PC-9 (cell line): Measurements from ENCODE around the gene RAMP2. TPM values are rescaled to one million over a fixed set of nuclear protein-coding genes. Genes with fewer than 3 reads are reported as not detected.

Source experiments
- BruUV-seq: library from RNA; stranded (reverse); fragments of 400-500 nt; replicated peaks from 2 replicates; lab custom pipeline; 2021; lab: Mats Ljungman, UMichigan
- CTCF ChIA-PET: fragments of 300-600 bp; sonication (Branson Sonifier 250); formaldehyde crosslinking; loops from one replicate; lab custom pipeline; 2022; ENCODE audit warnings: antibody characterized with exemption; lab: Charles Lee
- POLR2A ChIA-PET: fragments of 300-600 bp; sonication (Branson Sonifier 250); formaldehyde crosslinking; loops from one replicate; lab custom pipeline; 2022; ENCODE audit warnings: antibody characterized with exemption; ENCODE audit not compliant: unreplicated experiment; lab: Charles Lee
- DNase-seq, 2 experiments: peaks; one replicate each; pipeline versions ENCODE4 v3.0.0 to v3.0.0-alpha.2; 2015 to 2022; ENCODE audit warnings: mixed read lengths in 1 of 2
- H2AFZ ChIP-seq: fragments of 200-600 bp; sonication (generic); 2 replicates; pipeline ENCODE4 v1.8.1; 2017; ENCODE audit warnings: antibody characterized with exemption
- H3F3A ChIP-seq: fragments of 200-600 bp; sonication (generic); 2 replicates; pipeline ENCODE4 v1.8.1; 2017; ENCODE audit warnings: antibody characterized with exemption, mild to moderate bottlenecking, low read depth; ENCODE audit not compliant: insufficient read depth
- H3K27ac ChIP-seq: fragments of 200-600 bp; sonication (generic); 2 replicates; pipeline ENCODE4 v1.6.1; 2016; ENCODE audit warnings: mixed run types
- H3K27me3 ChIP-seq: fragments of 200-600 bp; sonication (generic); 2 replicates; pipeline ENCODE4 v1.6.1; 2016; ENCODE audit warnings: low read depth, mixed run types; ENCODE audit not compliant: insufficient read depth
- H3K36me3 ChIP-seq: fragments of 200-600 bp; sonication (generic); 2 replicates; pipeline ENCODE4 v1.6.1; 2016; ENCODE audit warnings: low read depth, mixed run types
- H3K4me1 ChIP-seq: fragments of 200-600 bp; sonication (generic); replicated peaks from 2 replicates; pipeline ENCODE4 v1.6.1; 2016; ENCODE audit warnings: mixed run types; ENCODE audit not compliant: insufficient read depth
- H3K4me2 ChIP-seq: fragments of 200-600 bp; sonication (generic); 2 replicates; pipeline ENCODE4 v1.6.1; 2017; ENCODE audit warnings: mixed run types
- H3K4me3 ChIP-seq: fragments of 200-600 bp; sonication (generic); 2 replicates; pipeline ENCODE4 v1.6.1; 2016; ENCODE audit warnings: mixed run types
- H3K79me2 ChIP-seq: fragments of 200-600 bp; sonication (generic); 2 replicates; pipeline ENCODE4 v1.6.1; 2017; ENCODE audit warnings: low read depth, mixed run types
- H3K9me2 ChIP-seq: fragments of 200-600 bp; sonication (generic); 2 replicates; pipeline ENCODE4 v1.8.1; 2017; ENCODE audit warnings: mild to moderate bottlenecking; ENCODE audit not compliant: insufficient read depth
- H3K9me3 ChIP-seq: fragments of 200-600 bp; sonication (generic); 2 replicates; pipeline ENCODE4 v1.8.1; 2016; ENCODE audit warnings: low read depth; ENCODE audit not compliant: insufficient read depth
- H4K20me1 ChIP-seq: fragments of 200-600 bp; sonication (generic); 2 replicates; pipeline ENCODE4 v1.8.1; 2017; ENCODE audit not compliant: insufficient read depth
- EZH2 ChIP-seq: fragments of 200-600 bp; sonication (generic); IDR thresholded peaks from 2 replicates; pipeline ENCODE4 v1.8.0; 2017; ENCODE audit warnings: antibody characterized with exemption, low read depth
- intact Hi-C: fragments of 100-400 bp; cut with micrococcal nuclease; formaldehyde crosslinking; loops from one replicate; pipeline ENCODE4 v1.10.0; 2022; ENCODE audit not compliant: unreplicated experiment
- total RNA-seq: library from RNA; stranded (reverse); gene quantifications from 2 replicates; pipeline ENCODE4 v1.2.3, GENCODE V29; 2021
- TF ChIP-seq, protein P1 (sequence below): fragments of 200-600 bp; sonication (generic); conservative IDR thresholded peaks from 2 replicates; pipeline ENCODE4 v1.6.1; 2017; ENCODE audit warnings: mixed run types, antibody characterized with exemption, mild to moderate bottlenecking, moderate library complexity

The RAMP2 gene
- total RNA-seq, 1 experiment from 2014 or later: not detected

GRCh38 chr17:42798011-42798382 lies 37.0 kb downstream of the RAMP2 start:
- H3K4me1 ChIP-seq: peaks cover 12% of the 10 kb centered on the region
- TF ChIP-seq, protein P1, sequence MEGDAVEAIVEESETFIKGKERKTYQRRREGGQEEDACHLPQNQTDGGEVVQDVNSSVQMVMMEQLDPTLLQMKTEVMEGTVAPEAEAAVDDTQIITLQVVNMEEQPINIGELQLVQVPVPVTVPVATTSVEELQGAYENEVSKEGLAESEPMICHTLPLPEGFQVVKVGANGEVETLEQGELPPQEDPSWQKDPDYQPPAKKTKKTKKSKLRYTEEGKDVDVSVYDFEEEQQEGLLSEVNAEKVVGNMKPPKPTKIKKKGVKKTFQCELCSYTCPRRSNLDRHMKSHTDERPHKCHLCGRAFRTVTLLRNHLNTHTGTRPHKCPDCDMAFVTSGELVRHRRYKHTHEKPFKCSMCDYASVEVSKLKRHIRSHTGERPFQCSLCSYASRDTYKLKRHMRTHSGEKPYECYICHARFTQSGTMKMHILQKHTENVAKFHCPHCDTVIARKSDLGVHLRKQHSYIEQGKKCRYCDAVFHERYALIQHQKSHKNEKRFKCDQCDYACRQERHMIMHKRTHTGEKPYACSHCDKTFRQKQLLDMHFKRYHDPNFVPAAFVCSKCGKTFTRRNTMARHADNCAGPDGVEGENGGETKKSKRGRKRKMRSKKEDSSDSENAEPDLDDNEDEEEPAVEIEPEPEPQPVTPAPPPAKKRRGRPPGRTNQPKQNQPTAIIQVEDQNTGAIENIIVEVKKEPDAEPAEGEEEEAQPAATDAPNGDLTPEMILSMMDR: no peak
- TF ChIP-seq EZH2: no peak
- POLR2A ChIA-PET: interaction anchor here (0.5 to 0.7 kb wide), 4 partner anchors 25 to 793 kb away, joined by 3 to 9 read pairs (median 6); partner anchors contain the start of genes AARSD1 and VPS25
- intact Hi-C loops: no loop called here
- no peaks in the 10 kb centered on the region for H3K27me3 ChIP-seq
- no peaks in the 10 kb centered on the region for H3F3A ChIP-seq
- H3K9me2 ChIP-seq: no peaks in the 10 kb centered on the region
- peaks cover 6% of the 10 kb centered on the region; the same call in 1 of the 2 replicates for H3K36me3 ChIP-seq
- H2AFZ ChIP-seq: peak overlapping the region; percentile 89
- H3K4me3 ChIP-seq: peak overlapping the region; percentile 88
- H4K20me1 ChIP-seq: no peaks in the 10 kb centered on the region
- BruUV-seq: no TSS peak
- H3K4me2 ChIP-seq: peak overlapping the region; percentile 95
- peaks cover 22% of the 10 kb centered on the region for H3K79me2 ChIP-seq
- CTCF ChIA-PET: interaction anchor here (0.7 kb wide), 1 partner anchor 1733 kb away, joined by 3 read pairs; no protein-coding TSS in a partner anchor
- no peak for DNase-seq
- 0 out of 2 replicates have a peak overlapping the region, but pooled peaks have one; percentile 41 for H3K27ac ChIP-seq
- no peaks in the 10 kb centered on the region for H3K9me3 ChIP-seq

DNA sequence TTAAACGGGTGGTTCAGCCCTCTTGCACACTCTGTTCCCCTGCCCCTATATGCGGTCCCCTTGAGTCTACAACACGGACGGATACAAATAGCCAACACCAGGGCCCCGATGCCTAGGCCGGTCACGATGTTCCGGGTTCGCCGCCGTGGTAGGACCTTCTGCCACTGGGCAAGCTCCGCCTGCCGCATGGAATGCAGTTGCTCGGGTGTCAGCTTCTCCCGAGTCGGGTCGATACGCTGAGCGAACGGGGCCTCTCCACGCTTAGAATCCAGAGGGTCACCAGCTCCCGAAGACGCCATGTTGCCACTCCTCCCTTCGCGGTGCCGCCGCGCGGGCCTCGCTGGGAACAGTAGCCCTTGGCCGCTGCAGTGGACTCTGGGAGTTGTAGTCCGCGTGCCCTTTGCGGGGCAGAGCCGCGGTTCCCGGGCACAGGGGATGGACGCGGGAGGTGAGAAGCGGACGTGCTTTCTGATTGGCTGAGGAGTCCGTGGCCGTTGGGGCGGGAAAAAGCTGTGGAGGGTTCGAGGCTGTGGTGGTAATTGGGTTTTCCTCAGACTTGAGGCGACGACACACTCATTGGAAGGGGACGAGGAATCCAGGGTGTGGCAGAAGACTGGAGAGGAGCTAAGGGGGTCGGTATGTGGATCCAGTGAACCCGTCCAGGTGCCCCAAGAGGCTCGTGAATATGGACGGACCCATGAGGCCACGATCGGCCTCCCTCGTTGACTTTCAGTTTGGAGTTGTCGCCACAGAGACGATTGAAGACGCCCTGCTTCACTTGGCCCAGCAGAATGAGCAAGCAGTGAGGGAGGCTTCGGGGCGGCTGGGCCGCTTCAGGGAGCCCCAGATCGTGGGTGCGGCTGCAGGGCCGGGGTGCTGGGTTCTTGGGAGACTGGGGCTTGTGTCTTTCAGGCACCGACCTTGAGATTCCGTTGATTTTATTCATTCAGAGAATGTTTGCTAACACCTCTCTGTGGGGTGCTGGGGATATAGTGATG lies 37.7 kb downstream of the RAMP2 start, which contains the start of the genes CNTD1 and COA3:
Gene CNTD1, plus strand, starts transcription at position 479 of the 998 bp plus-strand sequence. Its CDS starts 207 bp downstream, at position 686.
Gene COA3, minus strand, starts transcription at position 322 of the 998 bp plus-strand sequence. Its CDS starts 23 bp downstream, at position 299.
- 0 out of 2 replicates have a peak within 1 kb of the TSS, but pooled peaks have one; percentile 41 for H3K27ac ChIP-seq
- H3K27me3 ChIP-seq: no peaks in the 10 kb centered on the region
- H3K4me2 ChIP-seq: peak within 1 kb of the TSS; percentile 95
- no peaks in the 10 kb centered on the region for H4K20me1 ChIP-seq
- peak within 1 kb of the TSS; percentile 88 for H3K4me3 ChIP-seq
- BruUV-seq: no TSS peak
- intact Hi-C loops: no loop called here
- peaks cover 12% of the 10 kb centered on the region for H3K4me1 ChIP-seq
- H3K36me3 ChIP-seq: peaks cover 6% of the 10 kb centered on the region; the same call in 1 of the 2 replicates
- no peaks in the 10 kb centered on the region for H3K9me3 ChIP-seq
- TF ChIP-seq EZH2: no peak
- TF ChIP-seq, protein P1: no peak
- H2AFZ ChIP-seq: peak within 1 kb of the TSS; percentile 89
- peak; percentile 72 to 74 for DNase-seq
- ChIA-PET CTCF (interaction anchor here (0.7 kb wide), 1 partner anchor 1733 kb away, joined by 3 read pairs; no protein-coding TSS in a partner anchor), POLR2A (interaction anchor here (0.5 to 0.8 kb wide), 4 partner anchors 10 to 794 kb away, joined by 3 to 9 read pairs (median 6); no protein-coding TSS in a partner anchor)
- peaks cover 22% of the 10 kb centered on the region for H3K79me2 ChIP-seq
- H3K9me2 ChIP-seq: no peaks in the 10 kb centered on the region
- no peaks in the 10 kb centered on the region for H3F3A ChIP-seq
